MCF 10A (cell line): ENCODE data around the gene PHF1. TPM values are rescaled to one million over a fixed set of nuclear protein-coding genes. Genes with fewer than 3 reads are reported as not detected.

Source experiments
- BruUV-seq: library from RNA; stranded (reverse); fragments of 400-500 nt; replicated peaks from 2 replicates; lab custom pipeline; 2021; lab: Mats Ljungman, UMichigan
- CTCF ChIA-PET: fragments of 300-600 bp; sonication (Branson Sonifier 250); formaldehyde crosslinking; extraction: SDS; loops from one replicate; lab custom pipeline; 2021; ENCODE audit warnings: antibody characterized with exemption, inconsistent platforms; lab: Yijun Ruan, JAX
- POLR2A ChIA-PET: fragments of 300-600, 350-650 bp; sonication (Branson Sonifier 250); formaldehyde crosslinking; extraction: SDS; loops from one replicate; lab custom pipeline; 2020; ENCODE audit warnings: antibody characterized with exemption, inconsistent platforms; lab: Yijun Ruan, JAX
- DNase-seq: peaks from one replicate; pipeline ENCODE4 v3.0.0-alpha.2; 2018; ENCODE audit not compliant: unreplicated experiment
- H3K27ac Mint-ChIP-seq: one replicate; pipeline ENCODE4 v1.8.0; 2022; ENCODE audit warnings: mild to moderate bottlenecking, low read depth, mixed read lengths; ENCODE audit not compliant: unreplicated experiment
- H3K27me3 Mint-ChIP-seq: one replicate; pipeline ENCODE4 v1.8.0; 2022; ENCODE audit warnings: mixed read lengths; ENCODE audit not compliant: insufficient read depth, unreplicated experiment
- H3K36me3 Mint-ChIP-seq: one replicate; pipeline ENCODE4 v1.8.0; 2022; ENCODE audit warnings: mild to moderate bottlenecking, moderate library complexity, mixed read lengths; ENCODE audit not compliant: insufficient read depth, unreplicated experiment
- H3K4me1 Mint-ChIP-seq: one replicate; pipeline ENCODE4 v1.8.0; 2022; ENCODE audit warnings: mixed read lengths; ENCODE audit not compliant: insufficient read depth, unreplicated experiment
- H3K4me3 Mint-ChIP-seq: one replicate; pipeline ENCODE4 v1.8.0; 2022; ENCODE audit warnings: mild to moderate bottlenecking, moderate library complexity, mixed read lengths; ENCODE audit not compliant: unreplicated experiment
- H3K9me3 Mint-ChIP-seq: one replicate; pipeline ENCODE4 v1.8.0; 2022; ENCODE audit warnings: mixed read lengths; ENCODE audit not compliant: unreplicated experiment
- CTCF ChIP-seq: fragments of 200-600 bp; IDR thresholded peaks from one replicate; pipeline ENCODE4 v1.8.0; 2022; ENCODE audit warnings: antibody characterized with exemption, mild to moderate bottlenecking; ENCODE audit not compliant: unreplicated experiment
- intact Hi-C: fragments of 100-400 bp; cut with micrococcal nuclease; formaldehyde crosslinking; loops from 2 replicates; pipeline ENCODE4 v1.14.1; 2022
- total RNA-seq: library from RNA; stranded (reverse); gene quantifications from 2 replicates; pipeline ENCODE4 v1.2.3, GENCODE V29; 2022

PHF1 gene
- total RNA-seq, 1 experiment from 2014 or later: 28.9 TPM

- Mint-ChIP-seq H3K4me1 (peaks cover 26% of the 10 kb centered on the region), H3K27me3 (no peaks in the 10 kb centered on the region), H3K27ac (peak overlapping the region; percentile 72), H3K9me3 (no peaks in the 10 kb centered on the region), H3K4me3 (no peak overlapping the region), H3K36me3 (no peaks in the 10 kb centered on the region)
- ChIA-PET CTCF (interaction anchor here (0.8 to 1.6 kb wide), 12 partner anchors 8 to 195 kb away, joined by 3 to 14 read pairs (median 5); no protein-coding TSS in a partner anchor), POLR2A (interaction anchor here (0.6 to 1.9 kb wide), 20 partner anchors 9 to 1200 kb away, joined by 3 to 16 read pairs (median 4); partner anchors contain the start of genes B3GALT4, CUTA, ITPR3 and PBX2)
- DNase-seq: no peak
- no peak for TF ChIP-seq CTCF
- BruUV-seq: no TSS peak
- intact Hi-C loops: loop anchor here (2.0 kb wide), 1 partner anchor 29 kb away; the partner anchor contains the start of gene CUTA
These were observed 20.6 kb upstream of the PHF1 start for GRCh38 chr6:33390173-33390572.

GRCh38 chr6:33390767-33391277, 20.0 kb upstream of the PHF1 start:
- TSS peak; percentile 87 for BruUV-seq
- no peaks in the 10 kb centered on the region for H3K36me3 Mint-ChIP-seq
- ChIA-PET CTCF (interaction anchor here (0.6 to 1.6 kb wide), 24 partner anchors 9 to 223 kb away, joined by 3 to 14 read pairs (median 5); no protein-coding TSS in a partner anchor), POLR2A (interaction anchor here (0.6 to 1.9 kb wide), 25 partner anchors 10 to 1195 kb away, joined by 3 to 16 read pairs (median 3); partner anchors contain the start of genes B3GALT4, BAK1, CUTA and ITPR3)
- H3K27ac Mint-ChIP-seq: peak overlapping the region; percentile 72
- DNase-seq: no peak
- H3K4me1 Mint-ChIP-seq: peaks cover 33% of the 10 kb centered on the region
- no peaks in the 10 kb centered on the region for H3K9me3 Mint-ChIP-seq
- H3K4me3 Mint-ChIP-seq: peak overlapping the region; percentile 81
- H3K27me3 Mint-ChIP-seq: no peaks in the 10 kb centered on the region
- no peak for TF ChIP-seq CTCF
- intact Hi-C loops: loop anchor here (1.0 to 2.0 kb wide), 4 partner anchors 19 to 46 kb away; partner anchors contain the start of gene CUTA

- Mint-ChIP-seq H3K27ac (peak within 1 kb of the TSS; percentile 72), H3K27me3 (no peaks in the 10 kb centered on the region), H3K4me1 (peaks cover 37% of the 10 kb centered on the region), H3K9me3 (no peaks in the 10 kb centered on the region), H3K36me3 (no peaks in the 10 kb centered on the region), H3K4me3 (peak within 1 kb of the TSS; percentile 81)
- BruUV-seq: no TSS peak
- intact Hi-C loops: loop anchor here (1.0 to 2.0 kb wide), 4 partner anchors 19 to 46 kb away; partner anchors contain the start of gene CUTA
- peak; percentile 99 for DNase-seq
- ChIA-PET CTCF (interaction anchor here (0.6 to 1.6 kb wide), 21 partner anchors 9 to 222 kb away, joined by 3 to 14 read pairs (median 5); no protein-coding TSS in a partner anchor), POLR2A (interaction anchor here (0.6 to 2.0 kb wide), 27 partner anchors 11 to 1196 kb away, joined by 3 to 16 read pairs (median 4); partner anchors contain the start of genes B3GALT4, BAK1, CUTA and ITPR3)
- peak; percentile 89 for TF ChIP-seq CTCF
These were observed 19.4 kb upstream of the PHF1 start, which contains the start of gene KIFC1 for GRCh38 chr6:33391278-33391921. Gene KIFC1 (plus strand): TSS chr6:33391823. CDS start chr6:33391986, 163 bp downstream.
